ENCODE results near the gene EXOC4. TPM values are rescaled to one million over a fixed set of nuclear protein-coding genes. Genes with fewer than 3 reads are reported as not detected.

The EXOC4 gene
- total and polyA plus RNA-seq, 2 donors (not counting 3 experiments of a cell fraction or from before 2014, with no cell fraction given), result 20.3 to 73.1 TPM

GRCh38 chr7:133547981-133548380 is 295.1 kb downstream of the EXOC4 start:
- dilution Hi-C loops (cut with MboI; ENCODE audit: extremely low pct_ligation_motif_present, low sequenced_read_pairs) (no loop called here), intact Hi-C loops (cut with micrococcal nuclease) (no loop called here)
- no peaks in the 10 kb centered on the region for H3K27me3 ChIP-seq (ENCODE audit: control insufficient read depth in 2 of 2, insufficient read depth in 2 of 2, low read length in 2 of 2)
- no peaks in the 10 kb centered on the region for H3K79me2 ChIP-seq (ENCODE audit: control insufficient read depth, insufficient read depth, low read length)
- no peak overlapping the region for H3K4me2 ChIP-seq (ENCODE audit: insufficient read depth, low read length)
- CTCF ChIA-PET, result no interaction called here
- H4K20me1 ChIP-seq (replicated peaks; ENCODE audit: control insufficient read depth, extremely low read depth, insufficient read depth, low read length), result no peaks in the 10 kb centered on the region
- H3K9me1 ChIP-seq (replicated peaks; ENCODE audit: control insufficient read depth, extremely low read depth, insufficient read depth, low read length), result no peaks in the 10 kb centered on the region
- TF ChIP-seq POLR2AphosphoS5 (IDR thresholded peaks at IDR 0.05; ENCODE audit: insufficient read depth, low read depth, low read length) (no peak), MAX (IDR thresholded peaks at IDR 0.05; ENCODE audit: insufficient read depth, insufficient read length) (no peak)
- POLR2A ChIA-PET, result no interaction called here
- no TSS peak for BruUV-seq (replicated peaks)
- no peak overlapping the region for H3K9ac ChIP-seq (replicated peaks; ENCODE audit: extremely low read depth, insufficient read depth, low read length)
- no peak overlapping the region for H2AFZ ChIP-seq (ENCODE audit: low read depth, low read length)
- no peak overlapping the region for H3K27ac ChIP-seq (ENCODE audit: insufficient read depth, low read depth, low read length)
- H3K4me1 ChIP-seq (ENCODE audit: control insufficient read depth, extremely low read depth, insufficient read depth, low read length), result no peaks in the 10 kb centered on the region
- H3K36me3 ChIP-seq (ENCODE audit: control insufficient read depth in 2 of 2, extremely low read depth in 1 of 2, insufficient read depth in 2 of 2, low read length in 2 of 2), result no peaks in the 10 kb centered on the region
- H3K4me3 ChIP-seq (replicated peaks in 1 of 3; ENCODE audit: insufficient read depth in 1 of 3, low read depth in 1 of 3, low read length in 3 of 3), result no peak overlapping the region
- FAIRE-seq (no peak), DNase-seq (ENCODE audit: low read depth, low spot score) (no peak)
- H3K9me3 ChIP-seq (replicated peaks; ENCODE audit: control insufficient read depth, insufficient read depth, low read length), result no peaks in the 10 kb centered on the region

- no peak overlapping the region for H3K4me2 ChIP-seq (ENCODE audit: insufficient read depth, low read length)
- DNase-seq (ENCODE audit: low read depth, low spot score) (no peak), FAIRE-seq (no peak)
- dilution Hi-C loops (cut with MboI; ENCODE audit: extremely low pct_ligation_motif_present, low sequenced_read_pairs), result no loop called here
- no peaks in the 10 kb centered on the region for H3K4me1 ChIP-seq (ENCODE audit: control insufficient read depth, extremely low read depth, insufficient read depth, low read length)
- no peak overlapping the region for H3K9ac ChIP-seq (replicated peaks; ENCODE audit: extremely low read depth, insufficient read depth, low read length)
- intact Hi-C loops (cut with micrococcal nuclease), result no loop called here
- no peak overlapping the region for H3K4me3 ChIP-seq (replicated peaks in 1 of 3; ENCODE audit: insufficient read depth in 1 of 3, low read depth in 1 of 3, low read length in 3 of 3)
- CTCF ChIA-PET, result no interaction called here
- H2AFZ ChIP-seq (ENCODE audit: low read depth, low read length), result no peak overlapping the region
- no peaks in the 10 kb centered on the region for H4K20me1 ChIP-seq (replicated peaks; ENCODE audit: control insufficient read depth, extremely low read depth, insufficient read depth, low read length)
- TF ChIP-seq MYC (IDR thresholded peaks at IDR 0.05; ENCODE audit: low read depth, low read length) (no peak), FOS (IDR thresholded peaks at IDR 0.05; ENCODE audit: borderline replicate concordance, insufficient read depth, low read length) (no peak), EZH2 (IDR thresholded peaks at IDR 0.05; ENCODE audit: borderline replicate concordance, low read depth, low read length, severe bottlenecking) (no peak), CTCF (IDR thresholded peaks at IDR 0.05; ENCODE audit: extremely low read depth in 1 of 2, insufficient read depth in 1 of 2, low read depth in 1 of 2, low read length in 2 of 2) (no peak), JUN (IDR thresholded peaks at IDR 0.05; ENCODE audit: borderline replicate concordance, insufficient read depth, insufficient read length, low read depth) (no peak), POLR2A (IDR thresholded peaks at IDR 0.05; ENCODE audit: low read depth, low read length) (no peak), POLR2AphosphoS5 (IDR thresholded peaks at IDR 0.05; ENCODE audit: insufficient read depth, low read depth, low read length) (no peak), MAX (IDR thresholded peaks at IDR 0.05; ENCODE audit: insufficient read depth, insufficient read length) (no peak), GATA2 (IDR thresholded peaks at IDR 0.05; ENCODE audit: insufficient read depth, insufficient read length, low read depth, low read length) (no peak)
- no peak overlapping the region for H3K27ac ChIP-seq (ENCODE audit: insufficient read depth, low read depth, low read length)
- no peaks in the 10 kb centered on the region for H3K9me3 ChIP-seq (replicated peaks; ENCODE audit: control insufficient read depth, insufficient read depth, low read length)
- no peaks in the 10 kb centered on the region for H3K36me3 ChIP-seq (ENCODE audit: control insufficient read depth in 2 of 2, extremely low read depth in 1 of 2, insufficient read depth in 2 of 2, low read length in 2 of 2)
- POLR2A ChIA-PET, result no interaction called here
- BruUV-seq (replicated peaks), result no TSS peak
- no peaks in the 10 kb centered on the region for H3K9me1 ChIP-seq (replicated peaks; ENCODE audit: control insufficient read depth, extremely low read depth, insufficient read depth, low read length)
- no peaks in the 10 kb centered on the region for H3K79me2 ChIP-seq (ENCODE audit: control insufficient read depth, insufficient read depth, low read length)
- H3K27me3 ChIP-seq (ENCODE audit: control insufficient read depth in 2 of 2, insufficient read depth in 2 of 2, low read length in 2 of 2), result no peaks in the 10 kb centered on the region
Measured at GRCh38 chr7:133549633-133550032, 296.8 kb downstream of the EXOC4 start.
